Effector CD4-positive, alpha-beta T cell (primary cell): ENCODE data around the gene SEMA4B.
A peak's percentile ranks its signal among the peaks of the same experiment; 100 is the strongest.
"Not testable (repeated sequence)": the region's sequence is repeated elsewhere in the genome, so short reads cannot be mapped to it uniquely, and the experiment has no call there.

Experiments
- DNase-seq: peaks from one replicate; pipeline ENCODE4 v3.0.0-alpha.2; 2020

The SEMA4B gene

DNA sequence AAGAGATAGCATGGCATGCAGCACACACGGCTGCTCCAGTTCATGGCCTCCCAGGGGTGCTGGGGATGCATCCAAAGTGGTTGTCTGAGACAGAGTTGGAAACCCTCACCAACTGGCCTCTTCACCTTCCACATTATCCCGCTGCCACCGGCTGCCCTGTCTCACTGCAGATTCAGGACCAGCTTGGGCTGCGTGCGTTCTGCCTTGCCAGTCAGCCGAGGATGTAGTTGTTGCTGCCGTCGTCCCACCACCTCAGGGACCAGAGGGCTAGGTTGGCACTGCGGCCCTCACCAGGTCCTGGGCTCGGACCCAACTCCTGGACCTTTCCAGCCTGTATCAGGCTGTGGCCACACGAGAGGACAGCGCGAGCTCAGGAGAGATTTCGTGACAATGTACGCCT is 27.8 kb downstream of the SEMA4B start:
- no peak for DNase-seq

- DNase-seq, result no peak
These were observed 29.0 kb downstream of the SEMA4B start for GRCh38 chr15:90230071-90230494.

GRCh38 chr15:90230610-90231009 is 29.5 kb downstream of the SEMA4B start:
- no peak for DNase-seq

DNA sequence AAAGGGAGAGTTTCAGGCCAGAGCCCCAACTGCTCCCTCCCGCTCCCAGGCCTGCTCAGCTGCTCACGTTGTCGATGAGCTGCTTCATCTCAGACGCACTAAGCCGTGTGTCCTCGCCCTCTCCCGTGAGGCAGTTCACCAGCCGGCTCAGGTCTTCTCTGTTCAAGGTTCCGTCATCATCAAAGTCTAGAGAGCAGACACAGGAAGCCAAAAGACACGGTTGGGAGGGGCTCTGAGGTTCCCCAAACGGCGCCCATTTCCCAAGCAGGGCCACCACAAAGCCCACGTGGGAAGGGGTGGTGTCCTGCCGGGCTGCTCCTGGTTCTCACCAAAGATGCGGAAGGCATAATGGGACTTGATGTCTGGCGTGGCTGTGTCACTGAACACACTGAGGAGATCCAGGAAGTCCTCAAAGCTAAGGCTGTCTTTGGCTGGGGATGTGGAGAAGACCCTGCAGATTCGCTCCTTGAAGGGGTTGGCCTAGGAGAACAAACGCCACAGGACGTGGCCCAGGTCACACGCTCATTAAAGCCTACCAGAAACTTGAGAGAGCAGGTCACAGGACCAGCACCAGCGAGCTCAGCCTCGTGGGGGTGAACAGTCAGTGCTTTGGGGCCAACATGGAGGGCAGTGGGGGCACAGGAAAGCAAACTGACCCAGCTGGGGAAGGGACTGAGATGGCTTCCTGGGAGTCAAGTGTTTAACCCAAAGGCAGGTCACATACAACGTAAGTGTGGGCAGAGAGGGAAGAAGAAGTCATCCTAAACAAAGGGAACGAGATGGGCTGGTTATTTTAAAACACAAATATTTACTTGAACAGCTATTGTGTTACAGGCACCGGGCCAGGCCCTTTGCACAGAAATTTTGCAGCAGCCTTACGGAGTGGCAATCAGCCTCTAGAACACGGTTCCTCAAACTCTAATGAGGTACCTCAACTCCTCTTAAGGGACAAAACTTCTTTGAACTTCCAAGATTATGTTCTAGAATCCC is 30.2 kb downstream of the SEMA4B start:
- peak; percentile 78 for DNase-seq

- no peak for DNase-seq
These were observed 31.1 kb downstream of the SEMA4B start for GRCh38 chr15:90232196-90232595.

DNA sequence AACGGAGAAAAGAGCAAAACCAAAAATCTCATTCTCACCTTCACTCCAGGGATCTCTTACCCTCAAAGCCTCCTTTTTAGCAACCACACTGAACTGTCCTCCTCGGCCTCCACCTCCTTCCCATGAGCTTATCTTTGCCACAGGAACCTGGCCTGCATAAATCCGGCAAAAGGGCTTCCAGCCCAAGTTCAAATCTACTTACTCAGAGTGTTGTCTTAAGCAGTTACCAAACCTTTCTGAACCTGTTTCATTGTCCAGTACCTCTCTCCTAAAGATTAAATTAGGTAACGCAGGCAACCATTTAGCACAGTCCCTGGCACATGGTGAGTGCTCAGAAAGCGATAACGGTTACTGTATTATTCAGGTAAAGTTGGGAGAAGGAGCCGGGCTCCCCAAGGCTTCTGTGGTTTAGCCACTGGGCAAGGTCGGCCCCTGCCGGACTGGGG is 31.8 kb downstream of the SEMA4B start:
- DNase-seq, result no peak

DNA sequence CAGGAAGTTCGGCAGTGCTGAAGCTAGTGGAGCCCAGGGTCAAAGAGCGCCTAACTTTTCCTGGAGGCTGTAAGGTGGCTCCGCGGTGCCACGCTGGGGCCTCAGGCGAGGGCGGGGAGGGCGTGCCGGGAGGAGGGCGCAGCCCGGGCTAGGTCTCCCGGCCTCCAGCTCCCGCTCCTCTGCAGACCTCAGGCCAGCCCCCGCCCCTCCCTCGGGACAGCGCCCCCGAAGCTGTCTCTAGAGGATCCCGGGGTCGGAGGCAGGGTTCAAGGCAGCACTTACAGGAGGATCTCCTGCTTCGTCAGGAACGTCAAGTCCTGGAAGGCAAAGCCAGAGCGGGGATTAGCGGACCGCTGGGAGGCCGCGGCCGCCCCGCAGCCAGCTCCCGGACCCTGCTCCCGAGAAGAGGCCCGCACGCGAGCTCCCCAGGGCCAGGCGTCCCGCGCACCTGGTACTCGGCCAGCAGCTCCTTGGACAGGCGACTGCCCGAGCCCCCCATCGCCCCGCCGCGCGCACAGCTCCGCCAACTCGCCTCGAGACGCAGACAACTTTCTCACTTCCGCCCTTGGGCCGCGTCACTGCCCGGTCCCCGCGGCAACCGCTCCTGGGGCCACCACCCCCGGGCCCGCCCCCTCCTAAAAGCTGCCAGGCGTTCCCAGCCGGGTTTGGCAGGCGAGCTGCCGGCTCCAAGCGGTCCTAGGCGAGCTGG is 32.4 kb downstream of the SEMA4B start, which contains the start of gene CIB1:
Gene CIB1, minus strand, starts transcription at position 555 of the 709 bp plus-strand sequence. Its CDS starts 56 bp downstream, at position 499.
- peak; percentile 96 for DNase-seq

- no peak for DNase-seq
These were observed 33.2 kb downstream of the SEMA4B start, which contains the start of gene GDPGP1 for GRCh38 chr15:90234096-90234988. GDPGP1 (plus strand) TSS chr15:90234209; CDS start chr15:90240909, 6,700 bp downstream.

- no peak for DNase-seq
These were observed 38.2 kb downstream of the SEMA4B start for GRCh38 chr15:90239371-90239770.

DNA sequence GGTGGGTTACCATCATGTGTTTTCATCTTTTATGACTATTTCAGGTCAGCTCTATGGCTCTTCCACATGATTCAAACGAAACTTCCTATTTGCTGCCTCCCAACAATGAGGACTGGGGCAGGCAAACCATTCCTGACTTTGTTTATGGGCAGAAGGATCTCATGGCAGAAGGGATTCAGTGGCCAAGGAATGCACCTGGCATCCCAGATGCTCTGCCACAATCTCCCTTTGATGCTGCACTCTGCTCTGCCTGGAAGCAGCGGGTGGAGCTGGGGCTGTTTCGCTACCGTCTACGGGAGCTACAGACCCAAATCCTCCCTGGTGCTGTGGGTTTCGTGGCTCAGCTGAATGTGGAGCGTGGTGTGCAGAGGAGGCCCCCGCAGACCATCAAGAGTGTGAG is 39.7 kb downstream of the SEMA4B start:
- DNase-seq, result no peak

- DNase-seq, result no peak
These were observed 40.4 kb downstream of the SEMA4B start for GRCh38 chr15:90241343-90242192.

GRCh38 chr15:90243943-90244639 is 43.0 kb downstream of the SEMA4B start:
- no peak for DNase-seq

DNA sequence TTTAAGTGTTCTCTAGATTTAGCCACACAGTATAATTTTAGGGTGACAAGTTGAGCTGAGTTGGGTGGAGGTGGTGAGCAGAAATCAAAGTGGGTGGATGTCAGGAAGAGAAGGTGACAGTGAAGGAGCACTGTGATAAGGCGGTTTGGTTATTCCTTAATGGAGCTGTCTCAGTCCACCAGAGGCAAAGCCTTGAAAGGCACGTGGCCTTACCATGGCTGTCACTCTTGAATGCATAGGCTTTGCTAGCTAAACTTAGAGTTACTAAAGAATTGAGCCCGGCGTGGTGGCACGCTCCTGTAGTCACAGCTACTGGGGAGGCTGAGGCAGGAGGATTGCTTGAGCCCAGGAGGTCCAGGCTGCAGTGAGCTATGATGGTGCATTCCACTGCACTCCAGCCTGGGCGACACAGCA is 47.7 kb downstream of the SEMA4B start:
- DNase-seq, result no peak

GRCh38 chr15:90249203-90249863 is 48.2 kb downstream of the SEMA4B start, which contains the start of gene TTLL13:
TTLL13 (plus strand) TSS chr15:90249556; CDS start chr15:90250631, 1,075 bp downstream.
- DNase-seq, result no peak

- no peak for DNase-seq
These were observed 56.6 kb downstream of the SEMA4B start for GRCh38 chr15:90257776-90258175.

- DNase-seq, result no peak
These were observed 58.4 kb downstream of the SEMA4B start for GRCh38 chr15:90259524-90259923.

DNA sequence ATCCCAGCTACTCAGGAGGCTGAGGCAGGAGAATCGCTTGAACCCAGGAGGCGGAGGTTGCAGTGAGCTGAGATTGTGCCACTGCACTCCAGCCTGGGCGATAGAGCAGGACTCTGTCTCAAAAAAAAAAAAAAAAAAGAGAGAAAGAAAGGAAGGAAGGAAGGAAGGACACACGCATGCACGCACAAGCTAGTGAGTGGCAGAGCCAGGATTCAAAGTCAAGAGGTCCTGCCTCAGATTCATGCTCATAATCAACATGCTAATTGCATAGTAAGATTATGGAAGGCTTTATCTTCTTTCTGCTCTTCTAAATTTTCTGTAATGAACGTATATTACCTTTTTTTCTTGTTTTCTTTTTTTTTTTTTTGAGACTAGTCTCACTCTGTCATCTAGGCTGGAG is 59.6 kb downstream of the SEMA4B start:
- not testable (repeated sequence) for DNase-seq

DNA sequence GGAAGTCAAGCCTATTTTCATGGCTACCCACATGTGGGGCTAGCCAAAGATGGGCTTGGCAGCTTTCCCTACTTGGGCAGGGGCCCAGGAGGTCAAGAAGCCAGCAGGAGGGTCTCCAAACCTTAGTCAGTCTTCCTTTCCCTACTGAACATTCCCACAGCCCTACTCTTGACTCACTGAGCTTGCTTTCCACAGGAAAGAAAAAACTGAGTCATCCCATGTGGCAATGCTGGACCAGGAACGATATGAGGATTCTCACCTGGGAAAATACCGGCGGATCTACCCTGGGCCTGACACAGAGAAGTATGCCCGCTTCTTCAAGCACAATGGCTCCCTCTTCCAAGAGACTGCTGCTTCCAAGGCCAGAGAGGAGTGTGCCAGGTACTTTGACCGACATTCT is 60.7 kb downstream of the SEMA4B start:
- no peak for DNase-seq

- DNase-seq, result no peak
These were observed 61.3 kb downstream of the SEMA4B start for GRCh38 chr15:90262426-90262825.

GRCh38 chr15:90264671-90265070 is 63.5 kb downstream of the SEMA4B start:
- DNase-seq, result peak; percentile 8
